K562 (cell line): ENCODE measurements around the gene RETREG2. TPM values are rescaled to one million over a fixed set of nuclear protein-coding genes. Genes with fewer than 3 reads are reported as not detected.

Experiments
- ATAC-seq: fragments of 200-7000 bp; cut with Tn5 transposase; 3 replicates; pipeline ENCODE4 v1.9.1; 2020; ENCODE audit warnings: moderate library complexity
- BruUV-seq: library from RNA; stranded (reverse); fragments of 400-500 nt; replicated peaks from 2 replicates; lab custom pipeline; 2021; lab: Mats Ljungman, UMichigan
- CTCF ChIA-PET: fragments of 300-600 bp; formaldehyde crosslinking; extraction: SDS; loops from one replicate; lab custom pipeline; 2021; ENCODE audit warnings: low intra/inter-chr PET ratio; lab: Yijun Ruan, JAX
- POLR2A ChIA-PET: fragments of 300-600, 350-650 bp; sonication (Branson Sonifier 250); formaldehyde crosslinking; extraction: SDS; loops from one replicate; lab custom pipeline; 2021; ENCODE audit warnings: antibody characterized with exemption, inconsistent platforms; lab: Yijun Ruan, JAX
- DNase-seq, 4 experiments: peaks; one replicate each; pipeline versions ENCODE4 v3.0.0 to v3.0.0-alpha.2; 2011 to 2018; ENCODE audit warnings: low spot score in 3 of 4, mixed read lengths in 3 of 4; ENCODE audit errors: extremely low read depth in 1 of 4
- FAIRE-seq: peaks from 2 replicates; lab custom pipeline; 2011; peaks lifted over from hg19 to GRCh38; lab: Jason Lieb, UNC
- H2AFZ ChIP-seq: 2 replicates; pipeline ENCODE4 v1.6.0; 2011; ENCODE audit warnings: low read depth, low read length, control low read depth, inconsistent platforms
- H3K27ac ChIP-seq: fragments of 200-600 bp; 3 replicates; pipeline ENCODE4 v1.8.0; 2011; ENCODE audit warnings: low read depth, mild to moderate bottlenecking, control low read depth, inconsistent platforms, low read length, moderate library complexity, mixed read lengths; ENCODE audit errors: extremely low read depth
- H3K27me3 ChIP-seq, 2 experiments: fragments of 300-600 bp in 1 of 2; 2 replicates in 1 of 2; 3 replicates in 1 of 2; pipeline versions ENCODE4 v1.6.0 to v1.8.0; 2011; ENCODE audit warnings: inconsistent platforms in 2 of 2, low read length in 2 of 2, mild to moderate bottlenecking in 1 of 2, mixed read lengths in 1 of 2, moderate library complexity in 1 of 2; ENCODE audit not compliant: control insufficient read depth in 2 of 2, insufficient read depth in 2 of 2
- H3K36me3 ChIP-seq: fragments of 300-600 bp; 3 replicates; pipeline ENCODE4 v1.8.0; 2011; ENCODE audit warnings: mild to moderate bottlenecking, low read length, inconsistent platforms; ENCODE audit not compliant: control insufficient read depth, insufficient read depth
- H3K4me1 ChIP-seq, 2 experiments: fragments of 200-600 bp in 1 of 2; replicated peaks in 1 of 2; 2 replicates in 1 of 2; 3 replicates in 1 of 2; pipeline versions ENCODE4 v1.5.1 to v1.8.0; 2011; ENCODE audit warnings: inconsistent platforms in 2 of 2, low read length in 2 of 2, mild to moderate bottlenecking in 1 of 2, mixed read lengths in 1 of 2, moderate library complexity in 1 of 2; ENCODE audit not compliant: control insufficient read depth in 2 of 2, insufficient read depth in 2 of 2
- H3K4me2 ChIP-seq: 2 replicates; pipeline ENCODE4 v1.6.1; 2011; ENCODE audit warnings: low read length, control low read depth, inconsistent platforms, mixed read lengths; ENCODE audit not compliant: insufficient read depth
- H3K4me3 ChIP-seq: fragments of 200-600 bp; sonication (generic), shearing (Covaris generic); 2 replicates; pipeline ENCODE4 v1.5.1; 2016; ENCODE audit warnings: control low read depth, inconsistent platforms
- H3K79me2 ChIP-seq: fragments of 200-600 bp; 3 replicates; pipeline ENCODE4 v1.8.0; 2011; ENCODE audit warnings: low read length, inconsistent platforms; ENCODE audit not compliant: control insufficient read depth, insufficient read depth
- H3K9ac ChIP-seq, 2 experiments: 2 replicates each; pipeline versions ENCODE4 v1.6.0 to v1.6.1; 2011; ENCODE audit warnings: low read depth in 2 of 2, low read length in 2 of 2, control low read depth in 1 of 2, inconsistent platforms in 1 of 2, mild to moderate bottlenecking in 1 of 2, mixed read lengths in 1 of 2; ENCODE audit not compliant: insufficient read depth in 1 of 2
- H3K9me1 ChIP-seq: one replicate; pipeline ENCODE4 v1.6.0; 2011; ENCODE audit warnings: inconsistent platforms, mild to moderate bottlenecking, low read length, moderate library complexity; ENCODE audit not compliant: control insufficient read depth, insufficient read depth
- H3K9me3 ChIP-seq: replicated peaks from 2 replicates; pipeline ENCODE4 v1.5.1; 2011; ENCODE audit warnings: low read depth, low read length, inconsistent platforms; ENCODE audit not compliant: control insufficient read depth, insufficient read depth
- H4K20me1 ChIP-seq: replicated peaks from 2 replicates; pipeline ENCODE4 v1.6.1; 2011; ENCODE audit warnings: low read length, inconsistent platforms, mixed read lengths; ENCODE audit not compliant: control insufficient read depth, insufficient read depth
- ADNP ChIP-seq: fragments of 200-800 bp; sonication (Bioruptor generic); IDR thresholded peaks from 2 replicates; pipeline ENCODE4 v1.6.1; 2016; ENCODE audit warnings: missing genetic modification characterization, missing compliant biosample characterization
- BCL6 ChIP-seq: fragments of 250-450 bp; sonication (Bioruptor Pico); IDR thresholded peaks from 2 replicates; pipeline ENCODE4 v1.4.0; 2020
- KDM5B ChIP-seq: fragments of 200-600 bp; sonication (generic); IDR thresholded peaks from 2 replicates; pipeline ENCODE4 v1.6.1; 2012; ENCODE audit warnings: low read depth, mild to moderate bottlenecking, moderate library complexity, low read length, control low read depth, inconsistent platforms; ENCODE audit not compliant: insufficient replicate concordance
- WGBS: fragments of 100-300 bp; shearing (Covaris generic); methylation state at CpG from one replicate; pipeline ENCODE4 v1.1.6; 2016; ENCODE audit warnings: low coverage, mixed read lengths; ENCODE audit not compliant: insufficient coverage; ENCODE audit errors: missing lambda C conversion rate; 5-methylcytosine and 5-hydroxymethylcytosine counted together
- in situ Hi-C: fragments of 300-500 bp; cut with MboI; formaldehyde crosslinking; loops from 4 replicates; pipeline ENCODE4 v1.15.0; 2018; ENCODE audit warnings: inconsistent platforms, mixed read lengths
- intact Hi-C: fragments of 100-400 bp; cut with micrococcal nuclease; formaldehyde crosslinking; loops from 2 replicates; pipeline ENCODE4 v1.14.2; 2022
- polyA plus RNA-seq, 8 experiments: library from polyadenylated mRNA; depleted of rRNA in 4 of 8; stranded (reverse) in 5 of 8; unstranded in 3 of 8; fragments of >200 nt; fragmentation: Nextera tagmentation in 2 of 8; fragmentation: Illumina TruSeq in 1 of 8; extraction: Ambion mirVana in 2 of 8; extraction: Trizol in 1 of 8; gene quantifications; 2 replicates each; pipeline versions ENCODE4 v1.2.1 to v1.2.3, GENCODE V29; 2011 to 2014; ENCODE audit warnings: inconsistent platforms in 1 of 8, missing spikeins in 1 of 8
- total RNA-seq, 7 experiments: library from RNA; depleted of rRNA in 6 of 7; stranded (reverse); fragments of >200 nt in 6 of 7; fragmentation: Illumina TruSeq in 2 of 7; extraction: Trizol in 2 of 7; gene quantifications; 2 replicates each; pipeline versions ENCODE4 v1.2.1 to v1.2.3, GENCODE V29; 2011 to 2021; ENCODE audit warnings: low replicate concordance in 1 of 7
- TF ChIP-seq, protein P1 (sequence below): fragments of 250-450 bp; sonication (Bioruptor Pico); IDR thresholded peaks from 2 replicates; pipeline ENCODE4 v1.5.0; 2021

The RETREG2 gene
- total and polyA plus RNA-seq, 9 of the 15 experiments (the other 6 are each of a cell fraction or from before 2014, with no cell fraction given), result 4.9 to 40.1 (median 19.2) TPM

DNA sequence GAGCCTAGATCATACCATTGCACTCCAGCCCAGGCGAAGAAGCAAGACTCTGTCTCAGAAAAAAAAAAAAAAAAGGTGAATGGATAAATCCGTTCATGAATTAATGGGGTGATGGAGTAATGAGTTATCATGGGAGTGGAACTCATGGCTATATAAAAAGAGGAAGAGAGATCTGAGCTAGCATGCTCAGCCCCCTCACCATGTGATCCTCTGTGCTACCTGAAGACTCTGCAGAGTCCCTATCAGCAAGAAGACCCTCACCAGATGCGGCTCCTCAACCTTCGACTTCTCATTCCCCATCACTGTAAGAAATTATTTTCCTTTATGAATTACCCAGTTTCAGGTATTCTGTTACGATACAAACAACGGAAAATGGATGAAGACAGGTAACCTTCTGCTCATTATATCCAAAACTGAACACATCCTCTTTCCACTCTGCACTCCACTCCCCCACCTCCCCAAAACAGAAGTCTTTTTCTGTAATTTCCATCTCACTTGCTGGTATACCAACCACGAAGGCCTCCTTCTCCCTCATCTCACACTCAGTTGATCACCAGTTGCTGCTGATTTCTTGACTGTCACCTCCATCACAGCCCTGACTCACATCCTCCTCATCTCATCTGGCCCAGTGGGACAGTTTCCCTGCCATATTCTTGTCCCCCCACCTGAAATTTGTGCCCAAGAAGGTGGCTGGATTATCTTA, 8.8 kb downstream of the RETREG2 start:
- no peaks in the 10 kb centered on the region for H4K20me1 ChIP-seq
- H3K9me1 ChIP-seq, result no peaks in the 10 kb centered on the region
- 80% methylated on average over 6 of the region's 7 CpGs for WGBS
- POLR2A ChIA-PET, result interaction anchor here (0.7 to 1.7 kb wide), 3 partner anchors 10 to 53 kb away, joined by 3 to 6 read pairs (median 3); no protein-coding TSS in a partner anchor
- no peak overlapping the region for H3K4me2 ChIP-seq
- H3K36me3 ChIP-seq, result peaks cover 34% of the 10 kb centered on the region; the same call in 2 of the 3 replicates
- no peak overlapping the region for H3K4me3 ChIP-seq
- no peaks in the 10 kb centered on the region for H3K79me2 ChIP-seq
- no peaks in the 10 kb centered on the region for H3K27me3 ChIP-seq
- FAIRE-seq (no peak), DNase-seq (no peak), ATAC-seq (peak; percentile 29; the same call in 2 of the 3 replicates)
- TF ChIP-seq ADNP (tag) (no peak), KDM5B (no peak), BCL6 (CRISPR knock-in tag) (no peak)
- TF ChIP-seq, protein P1, sequence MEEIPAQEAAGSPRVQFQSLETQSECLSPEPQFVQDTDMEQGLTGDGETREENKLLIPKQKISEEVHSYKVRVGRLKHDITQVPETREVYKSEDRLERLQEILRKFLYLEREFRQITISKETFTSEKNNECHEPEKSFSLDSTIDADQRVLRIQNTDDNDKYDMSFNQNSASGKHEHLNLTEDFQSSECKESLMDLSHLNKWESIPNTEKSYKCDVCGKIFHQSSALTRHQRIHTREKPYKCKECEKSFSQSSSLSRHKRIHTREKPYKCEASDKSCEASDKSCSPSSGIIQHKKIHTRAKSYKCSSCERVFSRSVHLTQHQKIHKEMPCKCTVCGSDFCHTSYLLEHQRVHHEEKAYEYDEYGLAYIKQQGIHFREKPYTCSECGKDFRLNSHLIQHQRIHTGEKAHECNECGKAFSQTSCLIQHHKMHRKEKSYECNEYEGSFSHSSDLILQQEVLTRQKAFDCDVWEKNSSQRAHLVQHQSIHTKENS (CRISPR knock-in tag), result no peak
- in situ Hi-C loops, result no loop called here
- H2AFZ ChIP-seq, result no peak overlapping the region
- H3K9ac ChIP-seq, result no peak overlapping the region
- no peak overlapping the region for H3K27ac ChIP-seq
- CTCF ChIA-PET, result no interaction called here
- H3K4me1 ChIP-seq, result no peaks in the 10 kb centered on the region; a peak in 1 of 5 replicates
- no TSS peak for BruUV-seq
- intact Hi-C loops, result no loop called here
- no peaks in the 10 kb centered on the region for H3K9me3 ChIP-seq
